Measurements from ENCODE around the gene NMRAL1.

GRCh38 chr16:4425378-4426020 is 48.9 kb downstream of the NMRAL1 start, which contains the start of gene DNAJA3:
- TF ChIP-seq, protein P1, sequence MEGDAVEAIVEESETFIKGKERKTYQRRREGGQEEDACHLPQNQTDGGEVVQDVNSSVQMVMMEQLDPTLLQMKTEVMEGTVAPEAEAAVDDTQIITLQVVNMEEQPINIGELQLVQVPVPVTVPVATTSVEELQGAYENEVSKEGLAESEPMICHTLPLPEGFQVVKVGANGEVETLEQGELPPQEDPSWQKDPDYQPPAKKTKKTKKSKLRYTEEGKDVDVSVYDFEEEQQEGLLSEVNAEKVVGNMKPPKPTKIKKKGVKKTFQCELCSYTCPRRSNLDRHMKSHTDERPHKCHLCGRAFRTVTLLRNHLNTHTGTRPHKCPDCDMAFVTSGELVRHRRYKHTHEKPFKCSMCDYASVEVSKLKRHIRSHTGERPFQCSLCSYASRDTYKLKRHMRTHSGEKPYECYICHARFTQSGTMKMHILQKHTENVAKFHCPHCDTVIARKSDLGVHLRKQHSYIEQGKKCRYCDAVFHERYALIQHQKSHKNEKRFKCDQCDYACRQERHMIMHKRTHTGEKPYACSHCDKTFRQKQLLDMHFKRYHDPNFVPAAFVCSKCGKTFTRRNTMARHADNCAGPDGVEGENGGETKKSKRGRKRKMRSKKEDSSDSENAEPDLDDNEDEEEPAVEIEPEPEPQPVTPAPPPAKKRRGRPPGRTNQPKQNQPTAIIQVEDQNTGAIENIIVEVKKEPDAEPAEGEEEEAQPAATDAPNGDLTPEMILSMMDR (IDR thresholded peaks at IDR 0.05; ENCODE audit: low read length): no peak
- TF ChIP-seq EZH2 (IDR thresholded peaks at IDR 0.05; ENCODE audit: borderline replicate concordance, low read length): no peak

Data from OCI-LY1 (cell line).